ENCODE measurements around the gene CFAP77. TPM values are rescaled to one million over a fixed set of nuclear protein-coding genes. Genes with fewer than 3 reads are reported as not detected.

CFAP77 gene
- total and polyA plus RNA-seq, 12 donors, result 0.53 to 4.3 (median 1.3) TPM

GRCh38 chr9:132509928-132510874 lies 100.2 kb downstream of the CFAP77 start:
- intact Hi-C loops (cut with DNase I), result loop anchor here in 9 of 10 donors (2.0 to 10.0 kb wide), 10 partner anchors 61 to 462 kb away; partner anchors contain the start of gene CFAP77 (in 3 of the 9)
- Histone ChIP-seq H3K36me3 (no peaks in the 10 kb centered on the region), H3K27ac (no peak overlapping the region), H3K9me3 (no peaks in the 10 kb centered on the region), H3K4me1 (peaks cover 0 to 11% (median 0%) of the 10 kb centered on the region in 9 donors), H3K4me3 (no peak overlapping the region), H3K27me3 (peaks cover 0 to 63% (median 27%) of the 10 kb centered on the region in 7 donors)
- 64 to 67% methylated on average over 40 of the region's 40 CpGs for WGBS, 2 donors
- TF ChIP-seq CTCF (IDR thresholded peaks at IDR 0.05), result no peak
- ATAC-seq (no peak), DNase-seq (no peak)

- 89% methylated on average over 25 of the region's 25 CpGs for WGBS, 2 donors
- peaks cover 0 to 11% (median 0%) of the 10 kb centered on the region in 9 donors for H3K4me1 ChIP-seq
- intact Hi-C loops (cut with DNase I), result no loop called here
- H3K27ac ChIP-seq, result no peak overlapping the region
- no peak for TF ChIP-seq CTCF (IDR thresholded peaks at IDR 0.05)
- H3K36me3 ChIP-seq, result no peaks in the 10 kb centered on the region
- DNase-seq (no peak), ATAC-seq (no peak)
- H3K4me3 ChIP-seq, result no peak overlapping the region
- no peaks in the 10 kb centered on the region for H3K9me3 ChIP-seq
- peaks cover 0 to 53% (median 25%) of the 10 kb centered on the region in 7 donors for H3K27me3 ChIP-seq
Measured at GRCh38 chr9:132511191-132511999, 101.4 kb downstream of the CFAP77 start.

- ATAC-seq (no peak), DNase-seq (no peak)
- intact Hi-C loops (cut with DNase I), result no loop called here
- Histone ChIP-seq H3K4me3 (no peak overlapping the region), H3K9me3 (no peaks in the 10 kb centered on the region), H3K27me3 (peaks cover 0 to 49% (median 22%) of the 10 kb centered on the region in 7 donors), H3K36me3 (no peaks in the 10 kb centered on the region), H3K27ac (no peak overlapping the region), H3K4me1 (no peaks in the 10 kb centered on the region)
- no peak for TF ChIP-seq CTCF (IDR thresholded peaks at IDR 0.05)
- WGBS, 2 donors, result 88 to 90% methylated on average over 15 of the region's 15 CpGs
Measured at GRCh38 chr9:132513416-132513815, 103.4 kb downstream of the CFAP77 start.

- H3K4me3 ChIP-seq, result no peak overlapping the region
- no peak overlapping the region for H3K27ac ChIP-seq
- ATAC-seq (no peak), DNase-seq (no peak)
- 62 to 63% methylated on average over 22 of the region's 22 CpGs for WGBS, 2 donors
- peaks cover 0 to 47% (median 22%) of the 10 kb centered on the region in 7 donors for H3K27me3 ChIP-seq
- TF ChIP-seq CTCF (IDR thresholded peaks at IDR 0.05), result no peak
- H3K36me3 ChIP-seq, result no peaks in the 10 kb centered on the region
- intact Hi-C loops (cut with DNase I), result no loop called here
- H3K9me3 ChIP-seq, result no peaks in the 10 kb centered on the region
- H3K4me1 ChIP-seq, result no peaks in the 10 kb centered on the region
Measured at GRCh38 chr9:132514011-132514744, 104.2 kb downstream of the CFAP77 start.

All from heart right ventricle (tissue), 16 donors.